HG03469 (cell line): ENCODE results near the gene BCL2.
A peak's percentile ranks its signal among the peaks of the same experiment; 100 is the strongest.

ENCODE experiments used
- ATAC-seq: cut with Tn5 transposase; IDR thresholded peaks from one replicate; pipeline ENCODE4 v1.9.1; 2021; ENCODE audit warnings: mild to moderate bottlenecking, moderate library complexity, moderate number of reproducible peaks; ENCODE audit not compliant: unreplicated experiment

Gene BCL2

GRCh38 chr18:63148449-63149301 lies 170.9 kb downstream of the BCL2 start:
- ATAC-seq: no peak

- no peak for ATAC-seq
Measured at GRCh38 chr18:63147973-63148372, 171.6 kb downstream of the BCL2 start.

- ATAC-seq: no peak
Measured at GRCh38 chr18:63146828-63147409, 172.7 kb downstream of the BCL2 start.

- ATAC-seq: no peak
Measured at GRCh38 chr18:63145851-63146555, 173.6 kb downstream of the BCL2 start.

GRCh38 chr18:63145166-63145850 lies 174.3 kb downstream of the BCL2 start:
- ATAC-seq: no peak

- ATAC-seq: no peak
Measured at GRCh38 chr18:63144748-63145147, 174.8 kb downstream of the BCL2 start.

- ATAC-seq: no peak
Measured at GRCh38 chr18:63143330-63143771, 176.2 kb downstream of the BCL2 start.

- ATAC-seq: no peak
Measured at GRCh38 chr18:63142594-63143225, 176.9 kb downstream of the BCL2 start.

GRCh38 chr18:63141778-63142176 lies 177.8 kb downstream of the BCL2 start:
- peak; percentile 43 for ATAC-seq

- ATAC-seq: no peak
Measured at GRCh38 chr18:63140997-63141777, 178.4 kb downstream of the BCL2 start.

GRCh38 chr18:63140038-63140450 lies 179.5 kb downstream of the BCL2 start:
- ATAC-seq: no peak

GRCh38 chr18:63138436-63139340 lies 180.9 kb downstream of the BCL2 start:
- peak; percentile 28 for ATAC-seq

- no peak for ATAC-seq
Measured at GRCh38 chr18:63137999-63138435, 181.6 kb downstream of the BCL2 start.

- ATAC-seq: no peak
Measured at GRCh38 chr18:63135101-63135500, 184.5 kb downstream of the BCL2 start.

- ATAC-seq: no peak
Measured at GRCh38 chr18:63132819-63133200, 186.8 kb downstream of the BCL2 start.

- ATAC-seq: no peak
Measured at GRCh38 chr18:63131959-63132818, 187.4 kb downstream of the BCL2 start.

- ATAC-seq: no peak
Measured at GRCh38 chr18:63131106-63131958, 188.2 kb downstream of the BCL2 start.
